DND-41 (cell line): ENCODE data around the gene CC2D2B.
"Not testable (repeated sequence)": the region's sequence is repeated elsewhere in the genome, so short reads cannot be mapped to it uniquely, and the experiment has no call there.

Experiments used
- ATAC-seq: fragments of 200-7000 bp; cut with Tn5 transposase; 3 replicates; pipeline ENCODE4 v1.9.1; 2021; ENCODE audit warnings: low read depth; ENCODE audit not compliant: insufficient read depth
- DNase-seq: peaks from one replicate; pipeline ENCODE4 v3.0.0-alpha.2; 2020
- H2AFZ ChIP-seq: 2 replicates; pipeline ENCODE4 v1.6.0; 2012; ENCODE audit warnings: low read depth, low read length
- H3K27ac ChIP-seq: 2 replicates; pipeline ENCODE4 v1.5.1; 2012; ENCODE audit warnings: low read length, inconsistent platforms
- H3K27me3 ChIP-seq: fragments of 200-600 bp; sonication (generic); 2 replicates; pipeline ENCODE4 v1.6.0; 2012; ENCODE audit warnings: low read length, mild to moderate bottlenecking, inconsistent platforms; ENCODE audit not compliant: insufficient read depth, poor library complexity
- H3K36me3 ChIP-seq: 2 replicates; pipeline ENCODE4 v1.5.1; 2012; ENCODE audit warnings: low read length, inconsistent platforms; ENCODE audit not compliant: insufficient read depth
- H3K4me1 ChIP-seq: 2 replicates; pipeline ENCODE4 v1.5.1; 2012; ENCODE audit warnings: mild to moderate bottlenecking, low read length; ENCODE audit not compliant: insufficient read depth
- H3K4me2 ChIP-seq: 2 replicates; pipeline ENCODE4 v1.6.0; 2012; ENCODE audit warnings: mild to moderate bottlenecking, moderate library complexity, low read length, inconsistent platforms; ENCODE audit not compliant: insufficient read depth
- H3K4me3 ChIP-seq, 2 experiments: fragments of 200-600 bp in 1 of 2; shearing (Covaris generic) in 1 of 2; 2 replicates each; pipeline ENCODE4 v1.5.1; 2012 to 2016; ENCODE audit warnings: inconsistent platforms in 2 of 2, low read length in 2 of 2, mild to moderate bottlenecking in 2 of 2, low read depth in 1 of 2, moderate library complexity in 1 of 2
- H3K79me2 ChIP-seq: 2 replicates; pipeline ENCODE4 v1.6.0; 2012; ENCODE audit warnings: low read length, inconsistent platforms; ENCODE audit not compliant: insufficient read depth
- H3K9ac ChIP-seq: 2 replicates; pipeline ENCODE4 v1.6.0; 2012; ENCODE audit warnings: low read depth, mild to moderate bottlenecking, inconsistent platforms, low read length, moderate library complexity
- H3K9me3 ChIP-seq: 2 replicates; pipeline ENCODE4 v1.5.1; 2012; ENCODE audit warnings: low read length, moderate library complexity, mild to moderate bottlenecking, inconsistent platforms; ENCODE audit not compliant: insufficient read depth, severe bottlenecking
- H4K20me1 ChIP-seq: 2 replicates; pipeline ENCODE4 v1.6.0; 2012; ENCODE audit warnings: low read length; ENCODE audit not compliant: insufficient read depth
- CTCF ChIP-seq: IDR thresholded peaks from 2 replicates; pipeline ENCODE4 v1.5.1; 2012; ENCODE audit warnings: borderline replicate concordance, low read length, moderate library complexity, mild to moderate bottlenecking; ENCODE audit not compliant: poor library complexity, severe bottlenecking; ENCODE audit errors: extremely low read depth
- EZH2 ChIP-seq: IDR thresholded peaks from 3 replicates; pipeline ENCODE4 v1.6.1; 2012; ENCODE audit warnings: borderline replicate concordance, low read depth, mild to moderate bottlenecking, moderate library complexity, low read length, inconsistent platforms; ENCODE audit not compliant: severe bottlenecking

The CC2D2B gene

GRCh38 chr10:95906677-95907455 is 909 bp upstream of the CC2D2B start:
- Histone ChIP-seq H2AFZ (peak overlapping the region; percentile 84), H3K27ac (peak overlapping the region; percentile 45; the same call in 1 of the 2 replicates), H3K9ac (peak overlapping the region; percentile 62), H4K20me1 (no peaks in the 10 kb centered on the region), H3K4me1 (peaks cover 20% of the 10 kb centered on the region), H3K36me3 (peaks cover 8% of the 10 kb centered on the region; the same call in 1 of the 2 replicates), H3K9me3 (no peaks in the 10 kb centered on the region), H3K79me2 (no peaks in the 10 kb centered on the region), H3K4me3 (peak overlapping the region; percentile 26 to 69; a peak in 3 of 4 replicates), H3K27me3 (peaks cover 19% of the 10 kb centered on the region), H3K4me2 (peak overlapping the region; percentile 84)
- peak; percentile 39 for DNase-seq
- TF ChIP-seq EZH2 = no peak
- TF ChIP-seq CTCF = peak; percentile 53
- ATAC-seq = peak; percentile 63

- Histone ChIP-seq H3K4me2 (peak overlapping the region; percentile 84), H3K9me3 (no peaks in the 10 kb centered on the region), H3K9ac (peak overlapping the region; percentile 62; the same call in 1 of the 2 replicates), H3K27ac (no peak overlapping the region), H3K27me3 (peaks cover 19% of the 10 kb centered on the region), H3K79me2 (no peaks in the 10 kb centered on the region), H3K4me3 (peak overlapping the region in 1 of 2 experiments; percentile 69; a peak in 1 of 4 replicates), H2AFZ (peak overlapping the region; percentile 84), H4K20me1 (no peaks in the 10 kb centered on the region), H3K36me3 (peaks cover 3% of the 10 kb centered on the region; the same call in 1 of the 2 replicates), H3K4me1 (peaks cover 20% of the 10 kb centered on the region)
- TF ChIP-seq CTCF (no peak), EZH2 (no peak)
- DNase-seq (no peak), ATAC-seq (no peak)
Measured at GRCh38 chr10:95908450-95908849, 675 bp downstream of the CC2D2B start.

- Histone ChIP-seq H3K4me1 (peaks cover 20% of the 10 kb centered on the region), H3K4me3 (no peak overlapping the region), H3K4me2 (no peak overlapping the region), H3K79me2 (no peaks in the 10 kb centered on the region), H3K9me3 (no peaks in the 10 kb centered on the region), H4K20me1 (no peaks in the 10 kb centered on the region), H3K27ac (no peak overlapping the region), H2AFZ (no peak overlapping the region), H3K9ac (no peak overlapping the region), H3K27me3 (peaks cover 19% of the 10 kb centered on the region), H3K36me3 (no peaks in the 10 kb centered on the region)
- ATAC-seq = no peak
- TF ChIP-seq EZH2 = no peak
- no peak for TF ChIP-seq CTCF
- no peak for DNase-seq
Measured at GRCh38 chr10:95909561-95909960, 1.8 kb downstream of the CC2D2B start.

- not testable (repeated sequence) for ATAC-seq, H3K9me3 ChIP-seq
Measured at GRCh38 chr10:95916039-95916438, 8.3 kb downstream of the CC2D2B start.

More at GRCh38 chr10:95916039-95916438, 8.3 kb downstream of the CC2D2B start:
- not testable (repeated sequence) for H3K4me2 ChIP-seq, H3K4me1 ChIP-seq, H3K79me2 ChIP-seq, H3K27me3 ChIP-seq, H2AFZ ChIP-seq, H4K20me1 ChIP-seq, H3K36me3 ChIP-seq, H3K27ac ChIP-seq, DNase-seq, H3K4me3 ChIP-seq, H3K9ac ChIP-seq
